WTC11 (cell line): Measurements from ENCODE around the gene AMMECR1L. TPM values are rescaled to one million over a fixed set of nuclear protein-coding genes. Genes with fewer than 3 reads are reported as not detected.

Experiments used
- ATAC-seq: fragments of 200-7000 bp; cut with Tn5 transposase; 2 replicates; pipeline ENCODE4 v1.10.0; 2021; ENCODE audit warnings: mild to moderate bottlenecking, moderate library complexity
- CTCF ChIA-PET: fragments of 300-600 bp; sonication (Branson Sonifier 250); formaldehyde crosslinking; loops from one replicate; lab custom pipeline; 2021; ENCODE audit warnings: antibody characterized with exemption; lab: Charles Lee
- POLR2A ChIA-PET: fragments of 350-600 bp; sonication (Branson Sonifier 250); formaldehyde crosslinking; loops from one replicate; lab custom pipeline; 2021; ENCODE audit warnings: antibody characterized with exemption; lab: Charles Lee
- DNase-seq: peaks from one replicate; pipeline ENCODE4 v3.0.0; 2021; ENCODE audit warnings: low spot score
- H3K27ac Mint-ChIP-seq: 2 replicates; pipeline ENCODE4 v1.8.0; 2021; ENCODE audit warnings: mixed read lengths
- H3K27me3 Mint-ChIP-seq: 2 replicates; pipeline ENCODE4 v1.8.0; 2021; ENCODE audit warnings: low read depth, mild to moderate bottlenecking, moderate library complexity, mixed read lengths
- H3K36me3 Mint-ChIP-seq: 2 replicates; pipeline ENCODE4 v1.8.0; 2021; ENCODE audit warnings: mixed read lengths
- H3K4me1 Mint-ChIP-seq: 2 replicates; pipeline ENCODE4 v1.8.0; 2022; ENCODE audit warnings: mixed read lengths
- H3K4me3 Mint-ChIP-seq: 2 replicates; pipeline ENCODE4 v1.8.0; 2021; ENCODE audit warnings: mild to moderate bottlenecking, moderate library complexity, mixed read lengths
- H3K9me3 Mint-ChIP-seq: 2 replicates; pipeline ENCODE4 v1.8.0; 2021; ENCODE audit warnings: mixed read lengths
- ATF2 ChIP-seq: sonication (generic); formaldehyde crosslinking; IDR thresholded peaks from 2 replicates; pipeline ENCODE4 v1.8.1; 2022; ENCODE audit warnings: low read depth, missing genetic modification reagents, borderline replicate concordance
- CBFB ChIP-seq: sonication (generic); formaldehyde crosslinking; IDR thresholded peaks from 2 replicates; pipeline ENCODE4 v1.8.1; 2022; ENCODE audit warnings: mild to moderate bottlenecking, low read depth, missing genetic modification reagents
- CREM ChIP-seq: sonication (generic); formaldehyde crosslinking; IDR thresholded peaks from 2 replicates; pipeline ENCODE4 v1.8.1; 2022; ENCODE audit warnings: mild to moderate bottlenecking, missing genetic modification reagents, moderate library complexity
- E2F1 ChIP-seq: sonication (generic); formaldehyde crosslinking; IDR thresholded peaks from 2 replicates; pipeline ENCODE4 v1.8.0; 2022; ENCODE audit warnings: mild to moderate bottlenecking, missing genetic modification reagents
- EMX1 ChIP-seq: fragments of 250-450 bp; sonication (Bioruptor Pico); IDR thresholded peaks from 2 replicates; pipeline ENCODE4 v1.8.0; 2021; ENCODE audit warnings: mild to moderate bottlenecking
- ESRRA ChIP-seq: sonication (generic); formaldehyde crosslinking; IDR thresholded peaks from 2 replicates; pipeline ENCODE4 v1.8.1; 2022; ENCODE audit warnings: mild to moderate bottlenecking, missing genetic modification reagents, borderline replicate concordance
- FOXK1 ChIP-seq: sonication (generic); formaldehyde crosslinking; IDR thresholded peaks from 2 replicates; pipeline ENCODE4 v1.8.0; 2022; ENCODE audit warnings: mild to moderate bottlenecking, moderate library complexity, missing genetic modification reagents
- FOXP1 ChIP-seq: sonication (generic); formaldehyde crosslinking; IDR thresholded peaks from 2 replicates; pipeline ENCODE4 v1.8.0; 2022; ENCODE audit warnings: missing genetic modification reagents, mild to moderate bottlenecking, moderate library complexity, borderline replicate concordance
- FOXP4 ChIP-seq: sonication (generic); formaldehyde crosslinking; IDR thresholded peaks from 2 replicates; pipeline ENCODE4 v1.8.0; 2022; ENCODE audit warnings: mild to moderate bottlenecking, missing genetic modification reagents
- GABPB1 ChIP-seq: sonication (generic); formaldehyde crosslinking; IDR thresholded peaks from 2 replicates; pipeline ENCODE4 v1.8.1; 2023; ENCODE audit warnings: mild to moderate bottlenecking, missing genetic modification reagents
- HMGA2 ChIP-seq: fragments of 250-450 bp; sonication (Bioruptor Pico); IDR thresholded peaks from 2 replicates; pipeline ENCODE4 v1.4.0; 2021; ENCODE audit warnings: mild to moderate bottlenecking, moderate library complexity
- JAZF1 ChIP-seq: fragments of 250-450 bp; sonication (Bioruptor Pico); IDR thresholded peaks from 2 replicates; pipeline ENCODE4 v1.9.0; 2021; ENCODE audit warnings: moderate library complexity, mild to moderate bottlenecking, inconsistent platforms
- JUN ChIP-seq: sonication (generic); formaldehyde crosslinking; IDR thresholded peaks from 2 replicates; pipeline ENCODE4 v1.8.0; 2023; ENCODE audit warnings: mild to moderate bottlenecking, missing genetic modification reagents
- MAX ChIP-seq: sonication (generic); formaldehyde crosslinking; IDR thresholded peaks from 2 replicates; pipeline ENCODE4 v1.8.0; 2022; ENCODE audit warnings: mild to moderate bottlenecking, missing genetic modification reagents
- MXD4 ChIP-seq: fragments of 250-450 bp; sonication (Bioruptor Pico); IDR thresholded peaks from 2 replicates; pipeline ENCODE4 v1.8.0; 2021; ENCODE audit warnings: mild to moderate bottlenecking, moderate library complexity, borderline replicate concordance
- NFE2L1 ChIP-seq: sonication (generic); formaldehyde crosslinking; IDR thresholded peaks from 2 replicates; pipeline ENCODE4 v1.8.1; 2023; ENCODE audit warnings: missing genetic modification reagents
- NR1H2 ChIP-seq: sonication (generic); formaldehyde crosslinking; IDR thresholded peaks from 2 replicates; pipeline ENCODE4 v1.9.0; 2021; ENCODE audit warnings: mild to moderate bottlenecking, moderate library complexity, missing genetic modification reagents
- PREB ChIP-seq: sonication (generic); formaldehyde crosslinking; IDR thresholded peaks from 2 replicates; pipeline ENCODE4 v1.8.1; 2022; ENCODE audit warnings: mild to moderate bottlenecking, missing genetic modification reagents, moderate library complexity, borderline replicate concordance
- STAT6 ChIP-seq: sonication (generic); formaldehyde crosslinking; conservative IDR thresholded peaks from 2 replicates; pipeline ENCODE4 v1.8.1; 2023; ENCODE audit warnings: mild to moderate bottlenecking, low read depth, missing genetic modification reagents, moderate library complexity
- TEAD4 ChIP-seq: sonication (generic); formaldehyde crosslinking; IDR thresholded peaks from 2 replicates; pipeline ENCODE4 v1.8.0; 2022; ENCODE audit warnings: mild to moderate bottlenecking, missing genetic modification reagents
- total RNA-seq: library from RNA; stranded (reverse); gene quantifications from 3 replicates; pipeline ENCODE4 v1.2.3, GENCODE V29; 2021

AMMECR1L gene
- total RNA-seq, 1 experiment from 2014 or later, result 17.9 TPM

- no peak for ATAC-seq
- no peaks in the 10 kb centered on the region for H3K27me3 Mint-ChIP-seq
- POLR2A ChIA-PET, result no interaction called here
- CTCF ChIA-PET, result no interaction called here
- H3K4me3 Mint-ChIP-seq, result no peak overlapping the region
- H3K36me3 Mint-ChIP-seq, result peaks cover 42% of the 10 kb centered on the region
- TF ChIP-seq JUN, result no peak
- no peak for TF ChIP-seq ESRRA (CRISPR knock-in tag)
- no peak for TF ChIP-seq PREB (CRISPR knock-in tag)
- no peak for TF ChIP-seq MAX (CRISPR knock-in tag)
- TF ChIP-seq MXD4 (CRISPR knock-in tag), result no peak
- TF ChIP-seq GABPB1, result no peak
- TF ChIP-seq FOXP1, result no peak
- no peak for TF ChIP-seq STAT6 (CRISPR knock-in tag)
- TF ChIP-seq CBFB (CRISPR knock-in tag), result no peak
- TF ChIP-seq NFE2L1 (CRISPR knock-in tag), result no peak
- TF ChIP-seq HMGA2 (CRISPR knock-in tag), result no peak
- TF ChIP-seq TEAD4 (CRISPR knock-in tag), result no peak
- 0 out of 2 replicates have a peak, but pooled peaks cover 2% of the 10 kb centered on the region for H3K4me1 Mint-ChIP-seq
- H3K27ac Mint-ChIP-seq, result no peak overlapping the region
- DNase-seq, result no peak
- H3K9me3 Mint-ChIP-seq, result no peaks in the 10 kb centered on the region
Measured at GRCh38 chr2:127873707-127874303, 12.0 kb downstream of the AMMECR1L start.

- Mint-ChIP-seq H3K27me3 (no peaks in the 10 kb centered on the region), H3K36me3 (peaks cover 53% of the 10 kb centered on the region), H3K9me3 (no peaks in the 10 kb centered on the region), H3K4me3 (no peak overlapping the region), H3K4me1 (0 out of 2 replicates have a peak, but pooled peaks cover 2% of the 10 kb centered on the region), H3K27ac (no peak overlapping the region)
- DNase-seq, result no peak
- TF ChIP-seq FOXK1 (CRISPR knock-in tag) (no peak), FOXP4 (CRISPR knock-in tag) (no peak), FOXP1 (no peak), EMX1 (CRISPR knock-in tag) (no peak), E2F1 (CRISPR knock-in tag) (no peak), ATF2 (no peak), NR1H2 (CRISPR knock-in tag) (no peak), CREM (CRISPR knock-in tag) (no peak), JAZF1 (CRISPR knock-in tag) (no peak), JUN (no peak)
- ChIA-PET CTCF (no interaction called here), POLR2A (no interaction called here)
- no peak for ATAC-seq
Measured at GRCh38 chr2:127872354-127872753, 13.4 kb downstream of the AMMECR1L start.
